Stimulated activated CD4-positive, alpha-beta T cell treated with anti-CD3 and anti-CD28 coated beads, Interleukin-2, amount 100 ng/mL, for 4 hours (primary cell): ENCODE results near the gene ACTL7A.
A peak's percentile ranks its signal among the peaks of the same experiment; 100 is the strongest.
"Not testable (repeated sequence)": the region's sequence is repeated elsewhere in the genome, so short reads cannot be mapped to it uniquely, and the experiment has no call there.

ENCODE experiments used
- DNase-seq: peaks from one replicate; pipeline ENCODE4 v3.0.0-alpha.2; 2020; ENCODE audit warnings: low read depth

The ACTL7A gene

DNA sequence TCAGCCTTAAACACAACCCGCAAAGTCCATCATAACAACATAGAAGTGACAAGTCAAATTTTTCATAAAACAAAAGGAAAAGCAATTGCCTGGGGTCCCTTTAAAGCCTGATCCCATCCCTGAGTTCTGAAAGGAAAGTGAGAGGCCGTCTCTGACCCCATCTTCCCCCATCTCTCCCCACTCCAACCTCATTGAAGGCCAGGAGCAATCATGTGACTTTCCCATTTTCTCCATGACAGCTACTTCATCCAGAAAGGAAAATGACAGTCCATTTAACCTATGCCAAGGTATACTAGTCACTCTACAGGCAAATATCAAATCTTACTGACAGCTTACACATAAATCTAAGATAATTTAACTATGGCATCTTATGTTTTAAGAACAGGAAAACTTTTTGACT lies 15.5 kb downstream of the ACTL7A start:
- DNase-seq: no peak

DNA sequence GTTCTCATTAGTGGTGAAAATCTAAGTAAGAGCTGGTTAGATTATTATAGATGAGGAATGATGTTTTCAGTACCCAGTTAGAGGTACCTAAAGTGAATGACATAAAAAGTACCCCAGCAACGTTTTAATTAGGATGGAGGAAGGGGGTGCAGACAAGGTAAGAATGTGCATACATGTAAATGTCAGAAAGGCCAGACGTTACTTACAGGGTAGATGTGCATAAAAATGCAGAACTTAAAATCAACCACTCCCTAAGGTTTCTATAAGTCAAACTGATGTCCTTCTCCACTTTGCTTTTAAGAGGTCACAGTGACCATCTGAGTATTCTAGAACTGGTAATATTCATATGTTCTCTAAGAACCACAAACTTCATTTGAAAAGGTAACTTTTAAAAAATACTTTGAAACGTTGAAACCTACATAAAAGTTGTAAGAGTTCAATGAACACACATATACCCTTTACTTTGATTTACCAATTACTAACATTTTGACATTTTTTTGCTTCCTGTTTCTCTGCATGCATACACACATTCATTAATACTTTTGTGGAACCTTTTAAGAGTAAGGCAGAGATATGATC lies 18.8 kb downstream of the ACTL7A start:
- no peak for DNase-seq

DNA sequence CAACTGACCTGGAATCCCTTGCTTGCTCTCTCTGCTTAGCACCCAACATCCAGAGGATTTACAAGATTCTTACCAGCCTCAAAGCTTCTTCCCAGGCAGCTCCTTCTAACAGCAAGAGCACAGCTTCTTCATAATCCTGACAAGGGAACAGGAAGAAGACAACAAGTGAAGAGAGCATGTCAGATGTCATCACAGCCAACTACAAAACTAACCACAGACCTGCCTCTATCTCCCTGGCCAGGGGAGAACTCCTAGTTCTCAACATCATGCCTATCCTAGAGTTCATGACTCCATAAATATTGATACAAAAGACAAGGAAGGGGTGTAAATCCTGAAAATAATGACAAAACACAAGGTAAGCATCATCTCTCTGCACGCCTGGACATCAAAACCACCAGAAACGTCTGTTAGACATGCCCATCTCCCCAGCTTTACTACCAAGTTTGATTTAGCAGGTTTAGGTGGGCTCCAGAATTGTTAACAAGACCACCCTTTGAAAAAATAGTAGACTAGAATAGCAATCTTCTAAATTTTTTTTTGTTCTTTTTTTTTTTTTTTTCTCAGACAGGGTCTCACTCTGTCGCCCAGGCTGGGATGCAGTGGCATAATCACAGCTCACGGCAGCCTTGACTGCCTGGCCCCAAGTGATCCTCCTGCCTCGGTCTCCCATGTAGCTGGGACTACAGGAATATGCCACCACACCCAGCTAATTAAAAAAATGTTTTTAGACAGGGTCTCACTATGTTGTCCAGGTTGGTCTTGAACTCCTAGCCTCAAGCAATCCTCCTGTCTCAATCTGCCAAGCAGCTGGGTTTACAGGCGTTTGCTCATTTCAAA lies 20.2 kb downstream of the ACTL7A start:
- no peak for DNase-seq

DNA sequence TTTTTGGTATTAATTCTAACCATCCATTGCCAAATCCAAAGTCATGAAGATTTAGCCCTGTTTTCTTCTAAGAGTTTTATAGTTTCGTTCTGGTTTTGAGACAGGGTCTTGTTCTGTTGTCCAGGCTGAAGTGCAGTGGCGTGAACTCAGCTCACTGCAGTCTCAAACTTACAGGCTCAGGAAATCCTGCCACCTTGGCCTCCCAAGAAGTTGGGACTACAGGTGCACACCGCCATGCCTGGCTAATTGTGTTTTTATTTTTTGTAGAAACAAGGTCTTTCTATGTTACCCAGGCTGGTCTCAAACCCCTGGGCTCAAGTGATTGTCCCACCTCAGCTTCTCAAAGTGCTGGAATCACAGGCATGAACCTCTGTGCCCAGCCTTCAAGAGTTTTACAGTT lies 21.0 kb downstream of the ACTL7A start:
- no peak for DNase-seq

DNA sequence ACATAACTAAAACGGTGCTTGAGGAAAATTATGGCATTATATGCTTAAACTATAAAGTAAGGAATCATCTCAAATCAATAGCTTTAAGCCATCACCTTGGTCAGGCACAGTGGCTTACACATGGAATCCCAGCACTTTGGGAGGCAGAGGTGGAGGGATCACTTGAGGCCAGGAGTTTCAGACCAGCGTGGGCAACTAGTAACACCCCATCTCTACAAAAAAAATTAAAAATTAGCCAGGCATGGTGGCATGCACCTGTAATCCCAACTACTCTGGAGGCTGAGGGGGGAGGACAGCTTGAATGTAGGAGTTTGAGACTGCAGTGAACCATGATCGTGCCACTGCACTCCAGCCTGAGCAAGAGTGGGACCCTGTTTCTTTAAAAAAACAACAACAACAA lies 22.6 kb downstream of the ACTL7A start:
- DNase-seq: no peak

DNA sequence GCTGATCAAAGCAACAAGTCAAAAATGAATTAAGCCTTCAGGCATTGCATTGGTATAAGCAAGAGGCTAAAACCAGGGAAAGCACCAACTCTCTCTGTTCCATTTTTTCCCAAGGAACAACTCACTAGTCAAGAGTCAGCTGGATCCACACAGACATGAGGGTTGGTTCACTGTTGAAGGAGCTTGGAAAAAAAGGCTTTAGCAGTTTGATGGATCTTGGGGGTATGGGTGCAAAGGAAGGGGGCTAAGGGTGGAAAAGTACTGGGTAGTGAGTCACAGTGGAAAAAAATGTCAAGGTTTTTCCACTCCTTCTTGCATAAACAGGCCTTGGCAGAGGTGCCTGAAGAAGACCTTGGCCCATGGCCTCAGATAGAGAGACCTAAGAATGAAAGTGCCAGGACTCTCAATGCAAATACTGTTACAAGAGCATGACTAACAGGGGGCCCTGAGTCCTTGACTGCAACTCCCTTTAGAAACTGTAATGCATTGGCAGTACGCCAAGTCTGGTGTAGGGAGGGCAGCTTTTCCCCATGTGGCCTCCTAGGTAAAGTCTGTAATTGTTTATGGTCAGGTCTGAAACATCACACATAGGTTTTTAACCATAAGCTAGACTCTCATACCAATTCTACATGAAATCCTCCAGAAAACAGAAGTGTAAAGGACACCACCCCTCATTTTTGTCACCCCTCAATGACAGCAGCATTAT lies 23.7 kb downstream of the ACTL7A start:
- DNase-seq: peak; percentile 10

DNA sequence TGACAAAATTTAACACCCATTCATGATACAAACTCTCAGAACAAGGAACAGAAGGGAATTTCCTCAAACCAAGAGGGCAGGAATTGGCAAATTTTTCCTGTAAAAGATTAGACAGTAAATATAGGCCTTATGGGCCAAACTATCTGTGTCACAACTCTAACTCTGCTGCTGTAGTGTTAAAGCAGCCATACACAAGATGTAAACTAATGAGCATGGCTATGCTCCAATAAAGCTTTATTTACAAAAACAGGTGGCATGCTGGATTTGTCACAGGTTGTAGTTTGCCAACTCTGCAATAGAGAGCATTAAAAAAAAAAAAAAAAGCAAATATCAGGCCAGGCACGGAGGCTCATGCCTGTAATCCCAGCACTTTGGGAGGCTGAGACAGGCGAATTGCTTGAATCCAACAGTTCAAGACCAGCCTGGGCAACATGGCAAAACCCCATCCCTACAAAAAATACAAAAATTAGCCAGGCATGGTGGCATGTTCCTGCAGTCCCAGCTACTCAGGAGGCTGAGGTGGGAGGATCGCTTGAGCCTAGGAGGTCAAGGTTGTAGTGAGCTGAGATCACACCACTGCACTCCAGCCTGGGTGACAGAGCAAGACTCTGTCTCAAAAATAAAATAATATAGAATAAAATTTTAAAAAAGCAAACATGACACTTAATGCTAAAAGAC lies 24.7 kb downstream of the ACTL7A start:
- DNase-seq: not testable (repeated sequence)

DNA sequence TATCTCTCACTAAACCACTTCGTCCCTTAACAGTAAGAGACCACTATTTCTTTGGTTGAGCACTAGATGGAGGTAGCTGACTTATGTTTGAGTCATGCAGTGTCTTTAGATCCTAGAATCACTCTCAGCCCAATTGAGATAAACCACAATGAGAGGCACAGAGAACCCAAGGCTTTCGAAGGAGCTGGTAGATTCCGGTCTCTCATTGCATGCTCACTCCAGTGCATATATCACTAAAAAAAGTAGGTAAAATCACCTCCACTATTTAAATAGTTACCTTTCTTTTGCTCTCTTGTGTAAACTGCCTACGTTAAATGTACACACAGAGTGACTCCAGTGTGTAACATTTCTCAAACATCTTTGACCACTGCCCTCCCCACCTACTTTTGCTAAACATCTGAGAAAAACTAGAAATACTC lies 27.6 kb downstream of the ACTL7A start:
- no peak for DNase-seq

DNA sequence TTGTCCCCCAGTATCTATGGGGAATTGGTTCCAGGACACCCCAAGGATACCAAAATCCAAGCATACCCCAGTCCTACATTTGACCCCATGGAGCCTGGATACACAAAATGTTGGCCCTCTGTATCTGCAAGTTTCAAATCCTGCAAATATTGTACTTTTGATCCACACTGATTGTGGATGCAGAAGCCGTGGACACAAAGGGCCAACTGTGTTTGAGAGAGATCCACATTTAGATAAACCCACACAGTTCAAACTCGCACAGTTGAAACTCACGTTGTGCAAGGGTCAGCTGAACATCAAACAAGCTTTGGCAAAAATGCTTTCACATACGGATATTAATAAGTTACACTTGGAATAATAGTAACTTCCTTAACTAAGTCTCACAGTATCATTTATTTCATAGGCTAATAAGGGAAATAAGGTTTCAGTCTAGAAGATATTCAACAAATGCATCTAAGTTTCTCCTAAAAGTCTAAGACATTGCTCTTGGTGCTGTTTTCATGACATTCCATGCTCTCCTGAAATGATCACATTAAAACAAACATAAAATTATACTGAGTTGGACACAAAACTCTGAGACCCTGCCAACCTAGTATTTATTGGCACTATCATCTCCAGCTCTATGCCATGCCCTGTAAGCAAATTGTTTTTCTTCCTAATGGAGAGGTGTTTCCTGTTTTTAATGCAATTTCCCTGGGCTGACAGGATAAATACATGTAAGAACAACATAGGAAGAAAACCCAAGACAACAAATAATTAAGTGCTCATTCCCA lies 32.3 kb downstream of the ACTL7A start:
- DNase-seq: no peak

DNA sequence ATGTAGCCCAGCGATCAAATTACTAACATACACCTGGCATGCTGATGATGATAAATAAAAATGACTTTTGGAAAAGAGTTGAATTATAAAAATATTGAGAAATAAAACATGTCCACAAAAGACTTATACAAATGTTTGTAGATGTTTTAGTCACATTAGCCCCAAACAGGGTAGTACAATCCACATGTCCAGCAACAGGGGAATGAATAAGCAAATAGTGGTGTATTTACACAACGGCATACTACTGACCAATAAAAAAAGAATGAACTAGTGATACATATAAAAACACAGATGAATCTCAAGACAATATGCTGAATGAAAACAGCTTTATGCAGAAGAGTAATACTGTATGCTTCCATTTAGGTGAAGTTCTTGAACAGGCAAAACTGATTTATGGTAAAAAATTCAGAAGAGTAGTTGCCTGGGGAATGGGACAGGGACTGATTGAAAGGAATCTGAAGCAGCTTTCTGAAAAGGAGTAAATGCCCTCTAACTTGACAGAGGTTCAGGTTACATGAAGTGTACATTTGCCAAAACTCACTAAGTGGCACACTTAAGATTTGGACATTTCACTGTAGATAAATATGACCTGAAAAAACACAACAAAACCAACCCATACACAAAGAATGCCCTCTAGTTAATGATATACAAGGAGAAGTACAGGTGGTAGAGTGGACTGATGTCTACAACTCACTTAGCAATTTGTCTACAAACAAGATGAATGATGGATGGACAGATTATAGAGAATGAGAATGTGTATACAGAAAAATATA lies 35.4 kb downstream of the ACTL7A start:
- no peak for DNase-seq

DNA sequence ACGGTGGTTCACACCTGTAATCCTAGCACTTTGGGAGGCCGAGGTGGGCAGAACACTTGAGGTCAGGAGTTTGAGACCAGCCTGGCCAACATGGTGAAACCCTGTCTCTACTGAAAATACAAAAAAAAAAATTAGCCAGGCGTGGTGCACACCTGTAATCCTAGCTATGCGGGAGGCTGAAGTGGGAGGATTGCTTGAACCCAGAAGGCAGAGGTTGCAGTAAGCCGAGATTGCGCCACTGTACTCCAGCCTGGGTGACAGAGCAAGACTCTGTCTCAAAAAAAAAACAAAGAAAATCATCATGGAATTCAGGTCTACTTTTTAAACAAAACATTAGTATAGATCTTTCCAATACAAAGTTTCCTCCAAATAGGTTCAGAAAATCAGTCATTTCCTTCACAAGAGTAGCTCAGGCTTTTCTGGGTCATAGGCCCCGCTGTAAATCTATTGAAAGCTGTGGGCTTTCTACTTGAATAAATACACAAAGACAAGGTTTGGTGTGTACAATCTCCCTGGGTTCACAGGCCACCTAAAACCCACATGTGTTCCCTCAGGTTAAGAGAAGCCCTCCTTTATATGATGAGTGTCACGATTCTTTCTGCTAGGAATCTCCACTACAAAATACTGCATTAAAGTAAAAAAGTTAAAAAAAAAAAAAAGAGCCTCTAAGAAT lies 37.1 kb downstream of the ACTL7A start:
- not testable (repeated sequence) for DNase-seq

DNA sequence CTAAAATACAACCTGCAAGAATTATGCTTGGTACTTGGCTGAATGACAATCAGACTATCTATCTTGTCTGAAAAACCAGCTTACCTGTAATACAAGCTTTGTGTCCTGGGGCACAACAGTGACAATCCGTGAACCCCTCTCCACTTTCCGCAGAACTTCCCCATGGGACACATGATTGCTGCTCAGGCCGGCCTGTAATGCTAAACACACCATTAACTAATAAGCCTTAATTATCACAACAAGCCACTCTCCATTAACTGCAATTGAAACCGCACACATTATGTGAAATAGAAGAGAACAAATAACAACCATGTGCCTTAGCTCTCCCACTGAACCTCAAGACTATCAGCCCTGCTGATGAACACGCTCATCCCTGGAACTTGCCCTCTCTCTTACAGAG lies 38.1 kb downstream of the ACTL7A start:
- DNase-seq: no peak

DNA sequence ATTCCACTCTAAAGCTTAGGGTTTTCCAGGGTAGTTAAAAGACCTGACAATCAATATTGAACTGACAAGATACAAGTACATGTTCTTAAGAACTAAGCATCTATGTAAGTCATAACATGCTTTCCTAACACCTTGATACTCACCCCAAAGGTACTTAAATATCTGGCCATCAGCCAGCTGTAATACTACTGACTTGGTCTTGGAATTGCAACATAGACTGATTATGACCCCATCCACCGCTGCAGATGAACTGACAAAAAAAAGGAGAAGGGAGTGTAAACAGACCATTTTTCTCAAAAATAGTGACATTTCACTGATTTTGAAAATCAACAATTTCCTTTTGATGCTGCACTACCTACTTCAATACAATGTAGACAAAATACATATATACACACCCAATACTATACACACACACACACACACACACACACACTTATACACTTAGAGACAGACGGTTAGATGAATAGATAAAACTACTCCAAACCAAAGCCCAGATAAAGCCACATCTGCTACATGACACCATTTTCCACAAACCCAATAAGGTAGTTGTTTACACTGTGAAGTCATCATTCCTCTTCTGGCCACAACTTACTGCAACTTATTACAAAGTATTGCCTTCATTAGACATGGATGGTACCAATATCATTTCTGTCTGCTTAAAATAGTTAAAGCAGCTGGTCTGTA lies 41.5 kb downstream of the ACTL7A start:
- DNase-seq: no peak

DNA sequence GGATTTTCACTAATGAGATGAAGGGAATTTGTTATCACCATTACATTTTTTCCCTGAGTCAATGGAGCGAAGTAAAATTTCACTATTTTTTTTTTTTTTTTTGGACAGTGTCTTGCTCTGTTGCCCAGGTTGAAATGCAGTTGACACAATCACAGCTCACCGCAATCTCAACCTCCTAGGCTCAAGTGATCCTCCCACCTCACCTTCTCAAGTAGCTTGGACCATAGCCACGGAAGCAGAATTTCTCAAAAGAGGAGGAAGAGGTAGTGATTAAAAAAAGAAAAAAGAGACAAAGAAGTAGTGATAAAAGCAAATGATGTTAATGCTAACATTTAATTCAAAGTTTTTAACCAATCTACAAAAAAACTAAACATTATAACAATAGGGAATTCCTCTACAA lies 42.1 kb downstream of the ACTL7A start:
- no peak for DNase-seq

DNA sequence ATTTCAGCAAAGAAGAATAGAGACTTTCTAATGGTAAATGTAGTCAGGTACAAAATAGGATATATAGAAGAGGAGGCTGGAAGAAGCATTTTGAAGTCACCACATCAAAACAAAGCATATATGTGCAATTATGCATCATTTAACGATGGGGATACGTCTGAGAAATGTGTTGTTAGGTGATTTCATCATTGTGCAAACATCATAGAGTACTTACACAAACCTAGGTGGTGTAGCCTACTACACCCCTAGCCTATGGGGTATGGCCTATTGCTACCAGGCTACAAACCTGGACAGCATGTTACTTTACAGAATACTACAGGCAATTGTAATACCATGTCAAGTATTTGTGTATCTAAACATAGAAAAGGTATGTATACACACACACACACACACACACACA lies 43.4 kb downstream of the ACTL7A start:
- DNase-seq: no peak

DNA sequence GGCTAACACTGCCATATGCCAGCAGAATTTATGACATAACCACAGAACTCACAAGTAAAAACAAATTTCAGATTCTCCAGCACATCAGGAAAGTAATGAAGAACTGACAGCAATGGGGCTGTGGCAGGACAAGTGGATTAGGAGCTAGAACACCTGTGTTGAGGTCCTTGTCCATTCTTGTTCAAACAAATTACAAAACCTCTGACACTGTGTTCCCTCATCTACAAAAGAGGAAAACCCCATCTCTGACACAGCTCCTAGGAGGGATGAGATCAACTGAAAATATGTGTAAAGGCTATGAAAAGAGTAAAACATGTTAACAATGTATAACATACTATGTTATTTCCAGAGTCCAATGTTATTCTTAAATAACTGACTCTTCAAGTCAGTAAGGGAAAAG lies 48.3 kb downstream of the ACTL7A start:
- DNase-seq: no peak

DNA sequence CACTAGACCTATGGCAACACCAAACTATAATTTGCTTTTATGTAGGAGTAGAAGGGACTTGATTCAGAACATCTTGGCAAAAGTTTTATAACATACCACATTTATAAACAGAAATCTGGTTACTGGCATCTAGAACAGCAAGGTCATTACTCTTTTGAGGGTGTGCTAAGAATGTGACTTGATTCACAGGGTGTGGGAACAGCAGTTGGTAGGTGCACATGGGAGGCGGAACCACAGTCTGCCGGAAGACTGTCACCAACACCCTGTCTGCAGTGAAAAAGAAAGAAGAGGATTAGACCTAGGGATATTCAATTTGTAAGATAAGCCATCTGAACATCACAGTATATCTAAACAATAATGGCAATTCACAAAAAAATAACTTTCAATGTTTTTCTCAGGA lies 48.8 kb downstream of the ACTL7A start:
- DNase-seq: no peak

DNA sequence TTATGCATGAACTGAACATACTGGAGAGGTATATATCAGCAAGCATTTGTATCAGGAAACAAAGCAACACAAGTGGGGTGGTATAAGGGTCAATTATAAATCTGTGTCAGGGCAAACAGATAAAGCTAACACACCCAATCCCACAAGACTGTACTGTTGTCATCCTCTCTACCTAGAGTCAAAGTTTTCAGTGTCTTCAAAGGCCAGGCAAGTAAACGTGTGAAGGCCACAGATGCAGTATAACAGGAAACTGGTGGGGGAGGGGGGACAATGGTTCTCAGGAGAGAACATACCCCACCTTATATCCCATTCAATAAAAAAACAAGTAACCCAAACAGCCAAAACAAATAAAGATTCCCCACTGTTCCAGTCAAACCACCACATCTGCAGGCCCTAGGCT lies 49.8 kb downstream of the ACTL7A start:
- no peak for DNase-seq
